HG02981 (cell line): ENCODE measurements around the gene RABIF.
A peak's percentile ranks its signal among the peaks of the same experiment; 100 is the strongest.
"Not testable (repeated sequence)": the region's sequence is repeated elsewhere in the genome, so short reads cannot be mapped to it uniquely, and the experiment has no call there.

Source experiments
- ATAC-seq: cut with Tn5 transposase; IDR thresholded peaks from one replicate; pipeline ENCODE4 v1.9.1; 2021; ENCODE audit warnings: mild to moderate bottlenecking, moderate library complexity; ENCODE audit not compliant: unreplicated experiment

RABIF gene

DNA sequence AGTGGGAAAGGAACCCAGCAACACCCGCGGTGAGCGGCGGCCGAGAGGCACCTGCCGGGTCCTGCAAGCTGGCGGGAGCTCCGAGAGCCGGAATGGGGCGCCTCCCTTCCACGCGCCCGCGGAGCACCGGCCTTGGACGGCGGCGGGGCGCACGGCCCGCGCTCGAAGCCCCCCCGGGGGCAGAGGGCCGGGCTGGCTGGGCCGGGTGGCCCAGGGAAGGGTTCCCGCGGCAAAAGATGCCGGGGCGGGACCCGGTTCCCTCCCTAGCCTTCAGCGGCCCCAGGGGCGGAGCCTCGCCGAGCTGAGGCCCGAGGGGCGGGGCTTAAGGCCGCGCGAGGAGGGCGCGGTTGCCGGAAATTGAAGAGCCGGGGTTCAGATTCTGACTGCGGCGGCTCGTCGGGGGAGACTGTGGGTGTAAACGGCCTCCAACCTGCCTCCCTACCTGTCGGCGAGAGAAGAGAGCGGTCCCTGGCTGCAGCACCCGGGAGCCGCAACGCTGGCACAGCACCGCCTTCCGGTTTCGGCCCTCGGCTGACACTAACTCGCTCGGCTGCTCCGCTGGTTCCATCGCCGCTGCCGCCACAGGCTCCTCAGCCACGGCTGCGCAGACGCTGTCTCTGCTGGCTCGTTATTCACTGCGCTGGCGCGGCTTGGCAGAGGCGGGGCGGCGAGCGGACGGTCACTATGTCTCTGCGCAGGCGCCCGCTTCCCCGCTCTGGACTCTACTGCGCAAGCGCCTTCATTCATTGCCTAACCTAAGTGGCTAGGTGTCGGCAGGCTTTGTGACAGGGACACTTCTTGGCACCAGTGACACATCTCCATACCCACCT lies at the start of gene RABIF:
RABIF (minus strand) TSS at position 619 of the 830 bp plus-strand sequence; CDS start at position 568, 51 bp downstream.
- ATAC-seq = peak; percentile 85

DNA sequence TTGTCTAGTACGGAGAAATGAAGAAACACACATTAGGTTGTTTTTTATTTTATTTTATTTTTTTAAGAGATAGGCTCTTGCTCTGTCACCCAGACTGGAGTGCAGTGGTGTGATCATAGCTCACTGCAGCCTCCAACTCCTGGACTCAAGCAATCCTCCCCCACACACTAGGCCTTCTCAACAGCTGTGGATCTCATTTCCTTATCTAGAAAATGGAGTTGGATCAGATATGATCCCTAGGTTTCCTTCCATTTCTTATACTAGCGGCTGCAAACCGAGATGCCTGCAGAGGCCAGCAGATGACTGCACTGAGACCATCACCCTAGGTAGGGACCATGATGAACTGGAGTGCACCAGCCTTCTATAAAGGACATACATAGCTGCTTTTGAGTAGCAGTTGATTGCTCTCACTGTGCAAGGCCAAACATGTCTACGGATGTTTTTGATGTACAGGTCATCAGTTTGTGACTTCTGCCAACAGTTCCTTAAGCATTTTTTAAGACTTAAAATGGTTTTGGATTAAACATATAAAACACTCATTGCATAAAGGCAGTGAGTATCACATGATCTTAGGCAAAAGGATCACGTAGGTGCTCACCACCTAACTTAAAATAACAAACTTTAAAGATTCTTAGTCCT lies 49.5 kb upstream of the RABIF start:
- ATAC-seq = no peak

DNA sequence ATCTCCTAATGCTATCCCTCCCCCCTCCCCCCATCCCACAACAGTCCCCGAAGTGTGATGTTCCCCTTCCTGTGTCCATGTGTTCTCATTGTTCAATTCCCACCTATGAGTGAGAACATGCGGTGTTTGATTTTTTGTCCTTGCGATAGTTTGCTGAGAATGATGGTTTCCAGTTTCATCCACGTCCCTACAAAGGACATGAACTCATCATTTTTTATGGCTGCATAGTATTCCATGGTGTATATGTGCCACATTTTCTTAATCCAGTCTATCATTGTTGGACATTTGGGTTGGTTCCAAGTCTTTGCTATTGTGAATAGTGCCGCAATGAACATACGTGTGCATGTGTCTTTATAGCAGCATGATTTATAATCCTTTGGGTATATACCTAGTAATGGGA lies 47.5 kb upstream of the RABIF start:
- not testable (repeated sequence) for ATAC-seq

DNA sequence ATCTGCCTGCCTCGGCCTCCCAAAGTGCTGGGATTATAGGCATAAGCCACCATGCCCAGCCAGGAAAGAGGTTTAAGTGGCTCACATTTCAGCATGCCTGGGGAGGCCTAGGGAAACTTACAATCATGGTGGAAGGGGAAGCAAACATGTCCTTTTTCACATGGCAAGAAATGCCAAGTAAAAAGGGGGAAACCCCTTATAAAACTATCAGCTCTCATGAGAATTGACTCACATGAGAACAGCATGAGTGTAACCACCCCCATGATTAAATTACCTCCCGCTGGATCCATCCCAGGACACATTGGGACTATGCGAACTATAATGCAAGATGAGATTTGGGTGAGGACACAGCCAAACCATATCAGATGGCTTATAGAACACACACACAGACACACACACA lies 46.9 kb upstream of the RABIF start:
- no peak for ATAC-seq

DNA sequence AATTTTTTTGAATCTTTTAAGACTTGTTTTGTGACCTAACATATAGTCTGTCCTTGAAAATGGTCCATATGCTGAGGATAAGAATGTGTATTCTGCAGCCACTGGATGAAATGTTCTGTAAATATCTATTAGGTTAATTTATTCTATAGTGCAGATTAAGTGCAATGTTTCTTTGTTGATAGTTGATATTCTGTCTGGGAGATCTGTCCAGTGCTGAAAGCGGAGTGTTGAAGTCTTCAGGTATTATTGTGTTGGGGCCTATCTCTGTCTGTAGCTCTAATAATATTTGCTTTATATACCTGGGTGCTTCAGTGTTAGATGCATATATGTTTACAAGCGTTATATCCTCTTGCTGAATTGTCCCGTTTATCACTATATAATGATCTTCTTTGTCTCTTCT lies 45.8 kb upstream of the RABIF start:
- no peak for ATAC-seq

DNA sequence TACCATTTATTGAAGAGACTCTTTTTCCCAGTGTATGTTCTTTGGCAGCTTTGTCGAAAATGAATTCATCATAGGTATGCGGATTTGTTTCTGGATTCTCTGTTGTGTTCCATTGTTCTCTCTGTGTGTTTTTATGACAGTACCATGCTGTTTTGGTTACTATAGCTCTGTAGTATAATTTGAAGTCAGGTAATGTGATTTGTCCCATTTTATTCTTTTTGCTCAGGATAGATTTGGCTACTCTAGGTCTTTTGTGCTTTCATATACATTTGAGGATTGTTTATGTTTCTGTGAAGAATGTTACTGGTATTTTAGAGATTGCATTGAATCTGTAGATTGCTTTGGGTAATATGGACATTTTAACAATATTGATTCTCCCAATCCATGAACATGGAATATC lies 43.5 kb upstream of the RABIF start:
- no peak for ATAC-seq

DNA sequence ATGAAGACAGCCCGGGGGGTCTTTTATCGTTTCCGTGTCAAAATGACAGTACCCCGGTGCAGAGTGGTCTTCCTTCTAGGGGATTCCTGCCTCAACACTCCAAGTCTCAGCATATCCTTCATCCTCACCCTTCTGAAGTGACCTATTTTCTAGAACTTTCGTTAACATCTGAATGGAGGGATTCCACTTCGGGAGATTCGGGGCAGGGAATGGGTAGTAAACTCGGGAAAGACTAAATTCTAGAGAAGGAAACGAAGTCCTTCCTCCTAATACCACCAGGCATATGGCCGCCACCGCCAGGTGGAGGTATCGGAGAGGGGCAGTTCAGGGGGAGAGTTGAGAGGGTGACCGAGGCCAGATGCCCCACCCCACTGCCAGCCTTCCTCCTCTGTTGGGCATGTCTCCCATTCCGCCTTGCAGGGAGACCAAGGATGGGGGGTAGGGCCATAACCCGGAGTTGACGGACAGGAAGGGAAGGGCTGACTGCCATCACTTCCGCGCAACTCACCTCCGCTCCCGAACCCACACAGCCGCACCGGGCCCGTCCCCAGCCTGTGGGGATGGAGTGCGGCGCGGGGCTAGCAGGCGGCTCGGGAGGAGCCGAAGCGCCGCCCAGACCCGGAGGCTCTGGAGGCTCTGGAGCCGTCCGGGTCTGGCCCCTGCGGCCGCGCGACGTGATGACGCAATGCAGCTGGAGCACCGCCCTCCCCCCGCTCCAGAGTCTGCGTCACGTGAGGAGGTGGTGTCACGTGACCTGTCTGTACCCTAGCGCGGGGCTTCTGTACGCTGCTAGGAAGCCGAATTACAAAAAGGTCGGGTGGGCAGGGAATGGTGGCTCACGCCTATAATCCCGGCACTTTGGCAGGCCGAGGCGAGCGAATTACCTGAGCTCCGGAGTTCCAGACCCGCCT lies 37.9 kb upstream of the RABIF start, which contains the start of gene KLHL12:
KLHL12 (minus strand) TSS at position 654 of the 911 bp plus-strand sequence. CDS start 2,072 bp downstream, outside the sequence.
- peak; percentile 90 for ATAC-seq

DNA sequence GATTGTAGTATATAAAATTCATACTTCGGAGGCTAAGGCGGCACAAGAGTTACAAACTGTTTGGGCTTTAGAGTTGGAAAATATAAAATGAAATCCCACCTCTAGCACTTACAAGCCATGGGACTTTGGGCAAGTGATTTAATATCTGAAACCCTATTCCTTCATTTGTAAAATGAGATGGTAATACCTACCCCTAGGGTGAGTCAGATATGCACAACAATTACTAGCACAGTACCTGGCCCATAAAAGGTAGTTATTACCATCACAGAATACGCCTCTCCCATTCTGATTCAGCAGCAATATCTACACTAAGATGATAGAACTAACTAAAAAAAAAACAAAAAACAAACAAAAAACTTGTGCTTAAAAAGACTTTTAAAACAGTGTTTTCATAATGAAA lies 34.6 kb upstream of the RABIF start:
- ATAC-seq = no peak

DNA sequence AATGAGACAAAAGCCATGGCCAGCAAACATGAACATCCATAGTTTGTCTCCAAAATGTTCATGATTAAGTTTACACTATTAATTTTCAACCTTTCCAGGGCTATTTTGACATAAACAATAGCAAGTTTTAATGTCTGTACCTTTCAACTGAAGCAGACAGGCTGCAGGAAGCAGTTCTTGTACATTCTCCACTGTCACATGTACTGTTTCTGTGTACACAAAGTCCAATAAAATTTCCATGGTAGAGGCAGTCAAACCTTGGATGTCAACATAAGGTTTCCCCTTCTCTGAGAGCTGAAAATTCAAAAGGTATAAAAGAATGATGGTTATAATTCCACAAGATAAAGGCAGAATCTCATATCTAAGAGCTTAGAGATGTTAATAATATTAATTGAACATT lies 30.7 kb upstream of the RABIF start:
- no peak for ATAC-seq

DNA sequence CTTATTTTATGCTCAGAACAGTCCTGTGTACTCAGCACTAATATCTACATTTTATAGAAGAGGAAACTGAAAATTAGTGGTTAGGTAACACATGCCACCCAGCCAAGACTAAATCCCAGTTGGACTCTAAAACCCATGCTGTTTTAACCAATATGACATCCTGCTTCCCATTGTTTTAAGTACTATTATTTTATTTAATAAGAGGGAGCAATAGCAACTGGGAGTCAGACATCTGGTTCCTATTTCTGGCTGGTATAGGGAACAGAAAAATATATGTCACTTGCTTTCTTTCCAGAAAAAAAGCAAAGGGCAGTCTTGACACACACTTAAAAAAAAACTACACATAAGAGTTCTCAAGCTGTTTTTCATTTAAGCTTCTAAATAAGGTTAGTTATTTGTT lies 26.2 kb upstream of the RABIF start:
- no peak for ATAC-seq

DNA sequence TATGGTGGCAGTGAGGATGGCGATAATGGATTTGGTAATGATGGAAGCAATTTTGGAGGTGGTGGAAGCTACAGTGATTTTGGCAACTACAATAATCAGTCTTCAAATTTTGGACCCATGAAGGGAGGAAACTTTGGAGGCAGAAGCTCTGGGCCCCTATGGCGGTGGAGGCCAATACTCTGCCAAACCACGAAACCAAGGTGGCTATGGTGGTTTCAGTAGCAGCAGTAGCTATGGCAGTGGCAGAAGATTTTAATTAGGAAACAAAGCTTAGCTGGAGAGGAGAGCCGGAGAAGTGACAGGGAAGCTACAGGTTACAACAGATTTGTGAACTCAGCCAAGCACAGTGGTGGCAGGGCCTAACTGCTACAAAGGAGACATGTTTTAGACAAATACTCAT lies 23.5 kb upstream of the RABIF start:
- not testable (repeated sequence) for ATAC-seq

DNA sequence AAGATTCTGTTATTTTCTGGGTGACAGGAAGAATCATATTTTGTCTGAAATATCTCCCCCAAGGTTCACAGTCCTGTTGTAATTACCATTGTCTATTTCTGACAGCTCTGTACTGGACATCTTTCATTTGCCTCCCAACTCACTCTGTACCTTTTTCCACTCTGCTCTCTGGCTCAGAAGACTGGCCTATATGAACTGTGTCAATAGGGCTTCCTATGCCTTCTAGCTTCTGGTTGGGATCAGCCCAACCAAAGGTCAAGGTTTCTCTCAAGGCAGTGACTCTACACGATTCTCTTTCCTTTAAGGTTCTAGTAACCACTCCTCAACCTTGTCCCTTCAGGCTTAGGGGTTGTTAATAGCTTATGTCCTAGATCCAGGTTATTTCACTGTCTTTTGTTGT lies 20.5 kb upstream of the RABIF start:
- no peak for ATAC-seq

DNA sequence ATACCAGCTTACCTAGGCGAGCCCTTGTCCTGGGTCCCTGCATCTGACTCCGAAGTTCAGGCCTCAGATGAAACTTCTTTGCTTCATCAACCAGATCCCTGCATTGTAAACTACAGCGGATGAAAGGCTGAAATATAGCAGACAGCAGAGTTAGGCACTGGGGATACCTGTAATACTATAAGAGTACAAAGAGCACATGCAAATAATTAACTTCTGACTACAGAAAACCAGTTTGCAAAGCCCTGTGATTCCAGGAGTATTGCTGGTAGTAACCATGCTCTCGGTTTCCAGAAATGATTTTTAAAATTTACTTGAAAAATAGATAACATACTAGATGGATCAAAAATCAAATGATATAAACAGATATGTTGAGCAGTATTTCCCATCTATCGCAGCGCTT lies 20.0 kb upstream of the RABIF start:
- ATAC-seq = no peak

DNA sequence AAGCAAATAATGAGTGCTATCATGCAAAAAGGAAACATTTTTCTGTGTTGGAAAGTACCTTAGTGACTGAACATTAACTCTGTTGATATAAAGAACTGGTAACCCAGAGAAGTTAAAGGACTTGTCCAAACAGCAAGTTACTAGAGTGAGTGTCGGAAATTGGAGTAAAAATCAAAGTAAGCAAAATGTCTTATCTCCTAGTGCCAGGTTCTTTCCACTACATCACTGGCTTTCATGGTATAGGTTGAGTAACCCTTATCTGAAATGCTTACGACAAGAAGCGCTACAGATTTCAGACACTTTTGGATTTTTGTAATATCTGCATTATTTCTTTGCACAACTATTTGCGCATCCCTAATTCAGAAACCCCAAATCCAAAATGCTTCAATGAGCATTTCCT lies 16.4 kb upstream of the RABIF start:
- no peak for ATAC-seq

DNA sequence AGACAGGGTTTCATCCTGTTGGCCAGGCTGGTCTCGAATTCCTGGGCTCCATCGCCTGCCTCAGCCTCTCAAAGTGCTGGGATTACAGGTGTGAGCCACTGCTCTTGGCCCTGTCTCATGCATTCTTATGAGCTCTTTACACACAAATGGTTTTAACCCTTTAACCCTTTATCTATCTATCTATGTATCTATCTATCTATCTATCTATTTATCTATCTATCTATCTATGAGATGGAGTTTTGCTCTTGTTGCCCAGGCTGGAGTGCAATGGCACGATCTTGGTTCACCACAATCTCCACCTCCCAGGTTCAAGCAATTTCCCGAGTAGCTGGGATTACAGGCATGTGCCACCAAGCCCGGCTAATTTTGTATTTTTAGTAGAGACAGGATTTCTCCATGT lies 14.9 kb upstream of the RABIF start:
- ATAC-seq = not testable (repeated sequence)

DNA sequence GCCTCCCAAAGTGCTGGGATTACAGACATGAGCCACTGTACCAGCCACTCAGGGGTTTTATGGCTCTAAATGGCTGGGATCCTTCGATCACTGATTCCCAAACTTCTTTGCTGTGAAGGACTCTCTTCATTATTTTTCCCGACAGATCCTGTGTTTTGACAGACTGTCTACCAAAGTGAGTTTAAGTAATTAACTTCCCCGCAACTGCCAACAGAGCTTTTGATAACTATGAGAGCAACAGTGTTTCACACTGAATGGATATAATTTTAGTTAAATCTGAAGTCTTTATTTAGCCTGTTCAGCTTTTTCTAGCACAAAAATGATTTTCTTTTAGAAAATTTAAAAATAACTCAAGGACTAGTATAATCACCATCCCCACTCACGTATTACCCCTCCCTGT lies 12.6 kb upstream of the RABIF start:
- no peak for ATAC-seq

DNA sequence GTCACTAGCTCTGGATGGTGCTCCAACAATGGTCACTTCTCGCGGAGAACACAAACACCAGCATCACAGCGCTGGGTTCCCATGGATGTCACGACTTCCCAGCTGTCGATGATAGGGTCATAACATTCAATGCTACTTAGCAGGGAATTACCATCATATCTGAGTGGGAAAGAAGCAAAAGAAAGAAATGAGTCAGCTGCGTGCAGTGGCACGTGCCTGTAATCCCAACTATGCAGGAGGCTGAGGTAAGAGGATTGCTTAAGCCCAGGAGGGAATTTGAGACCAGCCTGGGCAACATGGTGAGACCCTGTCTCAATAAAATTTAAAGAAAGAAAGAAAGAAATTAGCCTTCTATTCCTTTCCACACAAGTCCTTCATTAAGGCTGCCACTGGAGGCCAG lies 3.6 kb upstream of the RABIF start:
- ATAC-seq = no peak

DNA sequence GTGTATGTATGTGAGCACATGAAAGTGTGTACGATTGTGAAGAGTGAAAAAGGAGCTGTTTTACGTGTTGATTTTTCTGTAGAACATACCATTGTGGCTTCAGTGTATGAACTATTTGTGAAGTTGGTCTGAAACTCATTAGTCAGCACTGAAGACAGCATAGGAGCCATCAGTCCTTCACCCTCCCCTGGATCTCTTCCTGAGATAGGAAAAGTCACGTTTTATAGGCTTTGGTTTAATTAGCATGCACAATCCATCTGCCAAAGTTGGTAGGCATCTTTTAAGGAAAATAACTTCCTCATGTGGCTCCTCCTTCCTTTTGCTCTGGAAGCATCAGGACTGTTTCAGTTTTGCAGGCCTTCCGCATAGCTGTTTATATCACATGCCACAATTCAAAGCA lies 1.4 kb upstream of the RABIF start:
- ATAC-seq = no peak

DNA sequence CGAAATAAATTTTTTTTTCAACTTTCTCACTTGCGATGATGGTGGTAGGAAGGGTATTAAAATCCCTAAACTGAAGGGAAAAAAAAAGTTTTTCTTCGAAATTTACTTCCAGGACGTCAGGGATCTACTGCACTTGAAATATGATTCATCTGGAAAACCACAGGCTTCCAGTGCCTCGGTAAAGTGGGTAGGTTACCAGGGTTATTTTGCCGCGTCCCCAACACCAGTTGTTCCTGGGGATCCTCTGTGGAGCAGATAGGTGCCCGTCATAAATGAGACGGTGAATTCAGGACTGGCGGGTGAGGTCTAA lies 773 bp downstream of the RABIF start:
- no peak for ATAC-seq

DNA sequence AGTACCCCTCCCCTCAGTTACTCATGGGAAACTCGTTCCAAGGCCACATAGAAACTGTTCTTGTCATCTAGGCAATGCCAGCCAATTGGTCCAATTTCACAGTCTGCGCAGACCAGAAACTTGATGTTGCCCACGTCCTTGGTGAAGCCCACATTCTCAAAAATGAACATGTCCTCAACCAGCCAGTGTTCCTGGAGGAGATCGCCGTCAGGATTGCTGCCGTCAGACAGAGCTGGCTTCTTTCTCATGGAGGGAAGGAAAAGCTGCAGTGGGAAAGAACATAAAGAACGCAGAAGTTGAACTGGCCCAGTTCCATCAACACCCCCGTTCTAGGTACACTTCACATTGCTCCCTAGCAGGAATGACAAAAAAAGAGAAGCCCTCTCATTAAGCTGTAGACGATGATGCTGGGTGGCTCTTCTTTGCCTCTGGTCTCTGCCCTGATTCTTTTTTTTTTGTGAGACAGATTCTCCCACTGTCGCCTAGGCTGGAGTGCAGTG lies 7.9 kb downstream of the RABIF start:
- no peak for ATAC-seq

DNA sequence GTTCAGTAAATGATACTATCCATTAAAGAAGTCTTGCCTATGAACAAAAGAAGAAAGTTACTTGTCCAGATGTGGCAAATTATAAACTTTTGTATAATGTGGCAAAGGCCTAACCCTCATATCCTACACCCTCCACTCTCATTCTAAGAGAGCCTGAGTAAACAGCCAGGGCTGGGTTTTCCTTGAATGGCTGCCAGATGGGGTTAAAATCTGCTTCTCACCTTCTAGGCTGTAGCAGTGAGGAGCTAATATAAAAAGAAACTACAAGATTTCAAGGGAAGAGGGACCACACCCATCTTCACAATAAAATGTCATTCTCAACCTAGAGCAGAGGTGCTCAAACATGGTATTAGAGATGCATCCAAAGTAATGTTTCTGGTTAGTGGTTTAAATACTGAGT lies 8.9 kb downstream of the RABIF start:
- ATAC-seq = no peak
